NCI-H2196 (cell line): Measurements from ENCODE around the gene PIF1.

Experiments used
- DNase-seq: peaks from one replicate; lab custom pipeline; 2025; ENCODE audit not compliant: unreplicated experiment; lab: John Stamatoyannopoulos, UW

PIF1 gene

DNA sequence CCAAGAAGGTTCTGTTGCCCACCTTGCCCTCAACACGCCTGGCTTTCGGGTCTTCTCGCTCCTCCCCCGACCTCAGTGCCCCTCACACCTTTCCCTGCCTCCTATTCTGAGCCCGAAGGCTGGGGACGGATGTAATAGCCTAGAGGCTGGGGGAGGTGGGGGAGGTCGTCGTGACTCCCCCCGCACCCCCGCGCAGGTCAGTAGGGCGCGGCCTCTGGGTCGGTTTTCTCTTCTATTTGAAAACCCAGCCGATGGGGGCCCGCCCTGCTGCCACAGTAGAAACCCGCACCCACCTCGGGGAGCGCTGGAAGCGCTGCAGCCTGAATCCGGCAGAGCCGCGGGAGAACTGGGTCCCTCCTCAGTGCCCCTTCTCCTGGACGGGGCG lies 49.1 kb downstream of the PIF1 start:
- DNase-seq, result no peak

DNA sequence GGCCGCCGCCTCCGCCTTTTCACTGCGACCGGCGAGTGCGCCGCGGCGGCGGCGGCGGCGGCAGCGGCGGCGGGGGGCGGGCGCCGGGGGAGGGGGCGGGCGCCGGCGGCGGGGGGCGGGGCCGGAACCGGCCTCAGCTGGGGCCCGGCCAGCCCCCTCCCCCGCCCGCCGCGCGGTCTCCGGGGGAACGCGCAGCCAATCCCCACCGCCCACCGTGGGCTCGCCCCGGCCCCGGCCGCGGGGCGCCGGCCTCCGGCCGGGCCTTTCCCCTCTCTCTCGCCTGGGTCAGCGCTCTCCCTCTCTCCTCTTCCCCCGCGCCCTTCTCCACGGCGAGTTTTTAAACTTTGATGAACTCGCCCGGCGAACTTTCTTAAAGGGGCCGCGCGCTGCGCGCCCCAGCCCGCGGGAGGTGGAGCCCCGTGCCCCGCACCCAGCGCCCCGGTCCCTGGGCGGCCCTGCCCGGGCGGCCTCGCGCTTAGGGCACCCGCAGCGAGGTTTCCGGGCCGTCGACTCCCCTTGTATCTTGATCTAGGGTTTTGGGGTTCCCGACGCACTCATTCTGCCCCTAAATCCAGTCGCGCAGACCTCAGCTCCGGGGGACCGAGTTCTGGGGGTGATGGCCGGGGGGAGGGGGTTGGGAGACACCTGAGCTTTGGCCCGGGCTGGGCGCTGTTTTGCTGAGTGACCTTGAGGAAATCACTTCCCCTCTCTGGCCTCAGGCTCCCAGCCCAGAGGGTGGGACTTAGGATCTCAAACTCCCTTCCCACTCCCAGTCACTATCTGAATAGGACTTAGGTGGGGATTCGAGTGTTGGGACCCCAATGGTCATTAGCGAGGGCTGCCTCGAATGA lies 49.7 kb downstream of the PIF1 start, which contains the start of gene RBPMS2:
Gene RBPMS2, minus strand, starts transcription at position 39 of the 851 bp plus-strand sequence. CDS start 270 bp downstream, outside the sequence.
- no peak for DNase-seq

DNA sequence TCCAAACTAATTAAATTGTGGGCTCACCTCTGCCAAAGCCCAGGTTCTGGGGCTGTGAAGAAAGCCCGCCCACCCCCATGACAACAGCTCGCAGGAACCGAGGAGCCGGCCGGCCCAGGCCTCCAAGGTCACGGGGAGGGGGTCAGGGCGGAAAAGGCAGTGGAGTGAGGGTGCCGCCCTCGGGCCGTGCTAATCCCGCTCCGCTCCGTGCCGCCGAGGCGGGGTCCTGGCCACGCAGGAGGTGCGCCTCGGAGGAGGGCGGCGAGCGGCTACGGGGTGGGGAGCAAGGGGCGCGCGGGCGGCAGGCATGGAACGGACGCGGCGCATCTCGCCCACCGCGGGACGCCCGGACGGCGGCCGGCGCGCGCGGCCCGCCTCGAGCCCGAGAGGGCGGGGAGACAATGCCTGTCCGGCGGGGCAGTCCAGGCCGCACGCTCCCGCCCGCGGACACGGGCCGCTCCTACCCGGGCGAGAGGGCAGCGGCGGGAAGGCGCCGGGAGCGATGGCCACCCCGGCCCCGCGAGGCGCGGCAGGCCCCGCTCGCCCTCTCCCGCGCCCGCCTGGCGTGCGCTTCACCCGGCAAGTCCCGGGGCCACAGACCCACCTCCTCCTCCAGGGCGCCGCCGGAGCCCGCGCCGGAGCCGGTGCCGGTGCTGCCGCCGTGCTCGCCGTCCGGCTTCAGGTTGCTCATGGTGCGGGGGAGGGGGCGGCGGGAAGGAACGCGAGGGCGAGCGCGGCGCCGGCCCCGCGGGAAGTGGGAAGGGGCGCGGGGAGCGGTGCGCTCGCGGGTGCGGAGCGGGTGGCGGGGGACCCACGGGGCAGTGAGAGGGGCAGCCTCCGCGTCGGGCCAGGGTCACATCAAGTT lies 50.6 kb downstream of the PIF1 start:
- no peak for DNase-seq

DNA sequence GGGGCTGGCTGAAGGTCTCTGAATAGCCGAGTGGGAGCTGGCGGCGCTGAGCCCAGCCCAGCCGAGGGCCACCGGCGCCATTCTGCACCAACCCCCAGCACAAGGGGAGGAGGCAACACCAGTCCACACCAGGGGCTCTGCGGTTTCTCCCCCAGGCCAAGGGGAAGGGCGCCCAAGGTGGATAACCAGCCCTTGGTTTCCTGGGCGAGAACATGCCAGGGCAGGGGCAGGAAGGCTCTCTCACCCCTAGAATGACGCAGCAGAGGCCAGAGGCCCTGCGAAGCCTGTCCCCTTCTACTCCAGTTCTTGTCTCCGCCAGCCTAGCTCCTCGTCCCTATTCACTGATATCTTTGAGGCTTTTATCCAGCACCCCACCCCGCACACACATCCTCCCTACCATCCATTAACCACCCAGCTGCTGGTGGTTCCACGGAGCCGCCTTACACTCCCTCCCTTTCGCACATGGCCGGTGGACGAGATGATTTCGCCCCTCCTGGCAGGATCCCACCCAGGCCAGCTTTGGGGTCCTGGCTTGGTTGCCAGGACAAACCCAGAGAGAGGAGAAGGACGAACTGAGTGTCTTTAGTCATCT lies 51.3 kb downstream of the PIF1 start:
- no peak for DNase-seq

DNA sequence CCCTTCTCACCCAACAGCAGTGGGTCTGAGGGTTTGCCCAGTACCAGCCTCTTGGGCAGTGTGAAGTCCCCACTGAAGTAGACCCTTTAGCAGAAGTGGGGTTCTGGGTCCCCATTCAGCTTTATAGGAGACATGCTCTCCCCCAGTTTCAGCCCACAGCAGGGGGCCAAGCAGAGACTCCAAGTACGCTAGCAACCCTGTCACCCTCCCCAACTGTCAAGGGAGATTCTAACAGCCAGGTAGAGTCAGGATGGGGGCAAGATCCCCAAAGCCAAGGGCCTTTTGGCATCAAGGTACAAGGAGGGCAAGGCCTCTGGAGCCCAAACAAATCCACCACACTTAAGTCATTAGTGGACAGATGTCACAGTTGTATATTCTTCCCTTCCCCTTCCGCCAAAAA lies 51.8 kb downstream of the PIF1 start:
- no peak for DNase-seq

- no peak for DNase-seq
Measured at GRCh38 chr15:64772964-64773363, 52.5 kb downstream of the PIF1 start.

DNA sequence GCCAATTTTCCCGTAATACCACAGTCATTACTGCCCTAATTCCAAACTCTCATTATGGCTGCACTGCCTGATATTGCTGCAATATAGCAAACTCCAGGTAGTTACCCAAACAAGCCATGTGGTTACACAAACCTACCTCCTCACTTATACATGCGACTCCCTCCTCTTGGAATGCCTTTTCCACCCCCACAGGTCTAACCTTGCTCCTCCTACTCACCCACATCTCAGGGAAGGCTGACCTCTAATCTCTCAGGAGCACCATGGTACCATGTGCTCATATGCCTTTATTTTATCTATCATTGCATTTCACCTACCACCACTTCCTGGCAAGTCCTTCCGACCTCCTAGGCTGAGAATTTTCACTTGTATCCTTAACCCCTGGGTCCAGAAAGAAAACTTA lies 53.0 kb downstream of the PIF1 start:
- DNase-seq, result no peak

DNA sequence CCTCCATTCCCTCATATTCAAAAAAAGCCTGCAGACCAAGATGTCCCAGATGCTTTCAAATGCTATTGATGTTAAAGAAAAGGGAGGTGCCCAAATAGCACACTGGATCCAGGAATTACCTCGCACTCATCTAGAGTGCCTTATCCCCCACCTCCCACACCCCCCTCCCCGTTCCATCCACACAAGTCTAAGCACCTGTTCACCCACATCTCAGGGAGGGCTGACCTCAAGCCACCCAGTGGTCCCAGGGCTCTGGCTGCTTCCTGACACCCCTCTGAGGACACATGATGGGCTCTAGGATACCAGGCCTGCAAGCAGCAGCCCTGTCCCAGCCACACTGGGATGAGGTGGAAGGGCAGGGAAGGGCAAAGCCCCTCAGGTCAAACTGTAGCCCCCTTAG lies 54.8 kb downstream of the PIF1 start:
- no peak for DNase-seq

DNA sequence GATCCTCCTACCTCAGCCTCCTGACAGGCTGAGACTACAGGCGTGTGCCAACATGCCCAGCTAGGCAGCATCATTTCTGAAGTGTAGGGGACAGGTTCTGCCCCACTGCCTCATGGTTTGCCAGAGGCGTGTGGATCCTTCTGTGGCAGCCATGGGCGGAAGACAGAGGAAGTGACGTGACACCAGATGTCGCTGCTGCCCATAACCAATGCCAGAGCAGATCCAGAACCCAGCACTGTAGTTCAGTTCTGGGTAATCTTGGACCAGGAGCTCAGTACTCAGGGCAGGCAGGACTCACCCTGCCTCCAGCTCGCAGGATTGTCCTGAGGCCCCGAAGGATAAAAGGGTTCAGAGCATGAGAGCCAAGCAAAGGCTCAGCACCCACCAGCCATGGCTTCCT lies 58.2 kb downstream of the PIF1 start:
- no peak for DNase-seq

- DNase-seq, result no peak
Measured at GRCh38 chr15:64766058-64766457, 59.4 kb downstream of the PIF1 start.
